ENCODE data around the gene OTOR. TPM values are rescaled to one million over a fixed set of nuclear protein-coding genes. Genes with fewer than 3 reads are reported as not detected.

Gene OTOR
- total RNA-seq, 1 experiment from 2014 or later = not detected

GRCh38 chr20:16760431-16761304 lies 12.5 kb downstream of the OTOR start:
- Histone ChIP-seq H3K4me3 (no peak overlapping the region), H3K27me3 (replicated peaks) (no peaks in the 10 kb centered on the region), H3K9me3 (replicated peaks) (no peaks in the 10 kb centered on the region), H3K27ac (no peak overlapping the region), H3K4me1 (replicated peaks) (no peaks in the 10 kb centered on the region), H3K36me3 (no peaks in the 10 kb centered on the region)
- no peak for DNase-seq (ENCODE audit: low read depth in 1 of 2, low spot score in 2 of 2)

GRCh38 chr20:16761305-16761829 lies 13.2 kb downstream of the OTOR start:
- Histone ChIP-seq H3K4me3 (no peak overlapping the region), H3K9me3 (replicated peaks) (no peaks in the 10 kb centered on the region), H3K4me1 (replicated peaks) (no peaks in the 10 kb centered on the region), H3K27ac (no peak overlapping the region), H3K36me3 (no peaks in the 10 kb centered on the region), H3K27me3 (replicated peaks) (no peaks in the 10 kb centered on the region)
- peak in 1 of 2 experiments; percentile 28 for DNase-seq (ENCODE audit: low read depth in 1 of 2, low spot score in 2 of 2)

GRCh38 chr20:16764560-16764959 lies 16.4 kb downstream of the OTOR start:
- Histone ChIP-seq H3K4me3 (no peak overlapping the region), H3K36me3 (no peaks in the 10 kb centered on the region), H3K27ac (no peak overlapping the region), H3K4me1 (replicated peaks) (no peaks in the 10 kb centered on the region), H3K9me3 (replicated peaks) (no peaks in the 10 kb centered on the region), H3K27me3 (replicated peaks) (no peaks in the 10 kb centered on the region)
- DNase-seq (ENCODE audit: low read depth in 1 of 2, low spot score in 2 of 2) = no peak

GRCh38 chr20:16771213-16771612 lies 23.1 kb downstream of the OTOR start:
- Histone ChIP-seq H3K36me3 (no peaks in the 10 kb centered on the region), H3K4me1 (replicated peaks) (no peaks in the 10 kb centered on the region), H3K27ac (no peak overlapping the region), H3K4me3 (no peak overlapping the region), H3K9me3 (replicated peaks) (no peaks in the 10 kb centered on the region), H3K27me3 (replicated peaks) (no peaks in the 10 kb centered on the region)
- DNase-seq (ENCODE audit: low read depth in 1 of 2, low spot score in 2 of 2) = no peak

- DNase-seq (ENCODE audit: low read depth in 1 of 2, low spot score in 2 of 2) = no peak
- no peaks in the 10 kb centered on the region for H3K27me3 ChIP-seq (replicated peaks)
- H3K36me3 ChIP-seq = no peaks in the 10 kb centered on the region
- H3K4me3 ChIP-seq = no peak overlapping the region
- no peaks in the 10 kb centered on the region for H3K9me3 ChIP-seq (replicated peaks)
- no peak overlapping the region for H3K27ac ChIP-seq
- no peaks in the 10 kb centered on the region for H3K4me1 ChIP-seq (replicated peaks)
These were observed 27.8 kb downstream of the OTOR start for GRCh38 chr20:16775961-16776360.

- H3K36me3 ChIP-seq = no peaks in the 10 kb centered on the region
- H3K9me3 ChIP-seq (replicated peaks) = no peaks in the 10 kb centered on the region
- no peaks in the 10 kb centered on the region for H3K4me1 ChIP-seq (replicated peaks)
- no peaks in the 10 kb centered on the region for H3K27me3 ChIP-seq (replicated peaks)
- no peak for DNase-seq (ENCODE audit: low read depth in 1 of 2, low spot score in 2 of 2)
- no peak overlapping the region for H3K27ac ChIP-seq
- H3K4me3 ChIP-seq = no peak overlapping the region
These were observed 29.0 kb downstream of the OTOR start for GRCh38 chr20:16777126-16777525.

- H3K27ac ChIP-seq = no peak overlapping the region
- H3K4me1 ChIP-seq (replicated peaks) = no peaks in the 10 kb centered on the region
- H3K27me3 ChIP-seq (replicated peaks) = no peaks in the 10 kb centered on the region
- no peaks in the 10 kb centered on the region for H3K36me3 ChIP-seq
- DNase-seq (ENCODE audit: low read depth in 1 of 2, low spot score in 2 of 2) = no peak
- no peaks in the 10 kb centered on the region for H3K9me3 ChIP-seq (replicated peaks)
- no peak overlapping the region for H3K4me3 ChIP-seq
These were observed 30.0 kb downstream of the OTOR start for GRCh38 chr20:16778159-16778558.

- Histone ChIP-seq H3K27ac (no peak overlapping the region), H3K36me3 (no peaks in the 10 kb centered on the region), H3K4me1 (replicated peaks) (no peaks in the 10 kb centered on the region), H3K4me3 (no peak overlapping the region), H3K9me3 (replicated peaks) (no peaks in the 10 kb centered on the region), H3K27me3 (replicated peaks) (no peaks in the 10 kb centered on the region)
- DNase-seq (ENCODE audit: low read depth in 1 of 2, low spot score in 2 of 2) = no peak
These were observed 33.3 kb downstream of the OTOR start for GRCh38 chr20:16781496-16781895.

- Histone ChIP-seq H3K27me3 (replicated peaks) (no peaks in the 10 kb centered on the region), H3K36me3 (no peaks in the 10 kb centered on the region), H3K4me1 (replicated peaks) (no peaks in the 10 kb centered on the region), H3K27ac (no peak overlapping the region), H3K9me3 (replicated peaks) (no peaks in the 10 kb centered on the region), H3K4me3 (no peak overlapping the region)
- DNase-seq (ENCODE audit: low read depth in 1 of 2, low spot score in 2 of 2) = no peak
These were observed 37.1 kb downstream of the OTOR start for GRCh38 chr20:16785226-16785625.

Other genes starting within 250 kb of the OTOR start
- 1.9 and 3.7 TPM in 2 replicates for gene KIF16B, start 174.9 kb upstream of the OTOR start, total RNA-seq (2014; rRNA removed; shearing (Covaris generic))
- 114 and 171 TPM in 2 replicates for gene SNRPB2, start 18.3 kb upstream of the OTOR start, total RNA-seq (2014; rRNA removed; shearing (Covaris generic))